HL-60 (cell line): ENCODE measurements around the gene CCDC83.
"Not testable (repeated sequence)": the region's sequence is repeated elsewhere in the genome, so short reads cannot be mapped to it uniquely, and the experiment has no call there.

Experiments
- DNase-seq, 2 experiments: peaks; one replicate each; pipeline ENCODE4 v3.0.0-alpha.2; 2010 to 2020; ENCODE audit warnings: low read depth in 1 of 2, low spot score in 1 of 2
- H3K27ac ChIP-seq: fragments of 250-450 bp; sonication (Bioruptor Pico); replicated peaks from 2 replicates; pipeline ENCODE4 v1.5.1; 2020; ENCODE audit warnings: mild to moderate bottlenecking, moderate library complexity
- H3K27me3 ChIP-seq: fragments of 250-450 bp; sonication (Bioruptor Pico); 2 replicates; pipeline ENCODE4 v1.5.1; 2021; ENCODE audit warnings: mild to moderate bottlenecking, moderate library complexity; ENCODE audit not compliant: insufficient read depth, poor library complexity, severe bottlenecking
- H3K4me3 ChIP-seq: replicated peaks from 2 replicates; pipeline ENCODE4 v1.5.1; 2011; ENCODE audit warnings: mild to moderate bottlenecking, control low read depth, low read length; ENCODE audit not compliant: insufficient read depth
- GABPA ChIP-seq: IDR thresholded peaks from 2 replicates; pipeline ENCODE4 v1.6.1; 2012; ENCODE audit warnings: low read depth
- POLR2AphosphoS5 ChIP-seq: IDR thresholded peaks from 2 replicates; pipeline ENCODE4 v1.6.1; 2012; ENCODE audit warnings: low read depth
- SPI1 ChIP-seq: IDR thresholded peaks from 2 replicates; pipeline ENCODE4 v1.6.1; 2012; ENCODE audit warnings: low read depth, mild to moderate bottlenecking, borderline replicate concordance
- TF ChIP-seq, protein P1 (sequence below): IDR thresholded peaks from 2 replicates; pipeline ENCODE4 v1.6.1; 2012; ENCODE audit warnings: low read depth; ENCODE audit not compliant: insufficient replicate concordance
- TF ChIP-seq, protein P2 (sequence below): IDR thresholded peaks from one replicate; pipeline ENCODE4 v1.5.1; 2011; ENCODE audit warnings: low read length, control low read depth, inconsistent platforms; ENCODE audit not compliant: insufficient read depth

CCDC83 gene

DNA sequence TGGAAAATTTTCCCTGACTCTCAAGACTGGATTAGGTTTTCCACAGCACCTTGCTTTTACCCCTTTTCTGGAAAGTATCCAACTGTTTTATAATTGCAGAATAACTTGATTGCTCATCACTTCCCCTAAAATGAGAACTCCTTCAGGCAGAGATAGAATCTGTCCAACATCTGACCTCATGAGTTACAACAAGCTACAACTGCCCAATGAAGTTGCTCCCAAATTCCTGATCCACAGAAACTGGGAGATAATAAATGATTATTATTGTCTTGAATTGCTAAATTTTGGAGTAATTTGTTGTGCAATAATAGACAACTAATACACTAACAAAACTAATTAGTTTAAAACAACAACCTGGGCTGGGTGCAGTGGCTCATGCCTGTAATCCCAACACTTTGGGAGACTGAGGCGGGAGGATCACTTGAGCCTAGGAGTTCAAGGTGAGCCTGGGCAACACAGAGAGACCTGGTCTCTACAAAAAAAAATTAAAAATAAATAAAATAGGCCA lies 10.0 kb upstream of the CCDC83 start:
- H3K4me3 ChIP-seq = no peak overlapping the region
- TF ChIP-seq, protein P1, sequence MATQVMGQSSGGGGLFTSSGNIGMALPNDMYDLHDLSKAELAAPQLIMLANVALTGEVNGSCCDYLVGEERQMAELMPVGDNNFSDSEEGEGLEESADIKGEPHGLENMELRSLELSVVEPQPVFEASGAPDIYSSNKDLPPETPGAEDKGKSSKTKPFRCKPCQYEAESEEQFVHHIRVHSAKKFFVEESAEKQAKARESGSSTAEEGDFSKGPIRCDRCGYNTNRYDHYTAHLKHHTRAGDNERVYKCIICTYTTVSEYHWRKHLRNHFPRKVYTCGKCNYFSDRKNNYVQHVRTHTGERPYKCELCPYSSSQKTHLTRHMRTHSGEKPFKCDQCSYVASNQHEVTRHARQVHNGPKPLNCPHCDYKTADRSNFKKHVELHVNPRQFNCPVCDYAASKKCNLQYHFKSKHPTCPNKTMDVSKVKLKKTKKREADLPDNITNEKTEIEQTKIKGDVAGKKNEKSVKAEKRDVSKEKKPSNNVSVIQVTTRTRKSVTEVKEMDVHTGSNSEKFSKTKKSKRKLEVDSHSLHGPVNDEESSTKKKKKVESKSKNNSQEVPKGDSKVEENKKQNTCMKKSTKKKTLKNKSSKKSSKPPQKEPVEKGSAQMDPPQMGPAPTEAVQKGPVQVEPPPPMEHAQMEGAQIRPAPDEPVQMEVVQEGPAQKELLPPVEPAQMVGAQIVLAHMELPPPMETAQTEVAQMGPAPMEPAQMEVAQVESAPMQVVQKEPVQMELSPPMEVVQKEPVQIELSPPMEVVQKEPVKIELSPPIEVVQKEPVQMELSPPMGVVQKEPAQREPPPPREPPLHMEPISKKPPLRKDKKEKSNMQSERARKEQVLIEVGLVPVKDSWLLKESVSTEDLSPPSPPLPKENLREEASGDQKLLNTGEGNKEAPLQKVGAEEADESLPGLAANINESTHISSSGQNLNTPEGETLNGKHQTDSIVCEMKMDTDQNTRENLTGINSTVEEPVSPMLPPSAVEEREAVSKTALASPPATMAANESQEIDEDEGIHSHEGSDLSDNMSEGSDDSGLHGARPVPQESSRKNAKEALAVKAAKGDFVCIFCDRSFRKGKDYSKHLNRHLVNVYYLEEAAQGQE = no peak
- peak; percentile 39; the same call in 1 of the 2 replicates for TF ChIP-seq SPI1
- H3K27me3 ChIP-seq = no peaks in the 10 kb centered on the region
- DNase-seq = no peak
- no peak overlapping the region for H3K27ac ChIP-seq

DNA sequence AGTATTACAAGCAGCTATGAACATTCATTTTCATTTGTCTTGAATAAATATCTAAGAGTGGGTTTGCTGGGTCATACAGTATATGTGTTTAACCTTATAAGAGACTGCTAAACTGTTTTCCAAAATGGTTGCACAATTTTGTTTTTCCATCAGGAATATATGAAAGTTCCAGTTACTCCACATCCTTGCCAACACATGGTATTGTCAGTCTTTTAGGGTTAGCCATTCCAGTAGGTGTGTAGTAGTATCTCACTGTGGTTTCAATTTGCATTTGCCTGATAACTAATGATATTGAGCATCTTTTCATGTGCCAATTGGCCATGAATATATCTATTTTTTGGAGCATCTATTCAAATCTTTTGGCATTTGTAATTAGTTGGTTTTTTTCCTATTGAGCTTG lies 7.7 kb upstream of the CCDC83 start:
- H3K27me3 ChIP-seq = no peaks in the 10 kb centered on the region
- no peak overlapping the region for H3K4me3 ChIP-seq
- H3K27ac ChIP-seq = no peak overlapping the region
- TF ChIP-seq GABPA (no peak), POLR2AphosphoS5 (no peak), SPI1 (no peak)
- TF ChIP-seq, protein P1 = no peak
- TF ChIP-seq, protein P2, sequence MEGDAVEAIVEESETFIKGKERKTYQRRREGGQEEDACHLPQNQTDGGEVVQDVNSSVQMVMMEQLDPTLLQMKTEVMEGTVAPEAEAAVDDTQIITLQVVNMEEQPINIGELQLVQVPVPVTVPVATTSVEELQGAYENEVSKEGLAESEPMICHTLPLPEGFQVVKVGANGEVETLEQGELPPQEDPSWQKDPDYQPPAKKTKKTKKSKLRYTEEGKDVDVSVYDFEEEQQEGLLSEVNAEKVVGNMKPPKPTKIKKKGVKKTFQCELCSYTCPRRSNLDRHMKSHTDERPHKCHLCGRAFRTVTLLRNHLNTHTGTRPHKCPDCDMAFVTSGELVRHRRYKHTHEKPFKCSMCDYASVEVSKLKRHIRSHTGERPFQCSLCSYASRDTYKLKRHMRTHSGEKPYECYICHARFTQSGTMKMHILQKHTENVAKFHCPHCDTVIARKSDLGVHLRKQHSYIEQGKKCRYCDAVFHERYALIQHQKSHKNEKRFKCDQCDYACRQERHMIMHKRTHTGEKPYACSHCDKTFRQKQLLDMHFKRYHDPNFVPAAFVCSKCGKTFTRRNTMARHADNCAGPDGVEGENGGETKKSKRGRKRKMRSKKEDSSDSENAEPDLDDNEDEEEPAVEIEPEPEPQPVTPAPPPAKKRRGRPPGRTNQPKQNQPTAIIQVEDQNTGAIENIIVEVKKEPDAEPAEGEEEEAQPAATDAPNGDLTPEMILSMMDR = no peak
- DNase-seq = no peak

DNA sequence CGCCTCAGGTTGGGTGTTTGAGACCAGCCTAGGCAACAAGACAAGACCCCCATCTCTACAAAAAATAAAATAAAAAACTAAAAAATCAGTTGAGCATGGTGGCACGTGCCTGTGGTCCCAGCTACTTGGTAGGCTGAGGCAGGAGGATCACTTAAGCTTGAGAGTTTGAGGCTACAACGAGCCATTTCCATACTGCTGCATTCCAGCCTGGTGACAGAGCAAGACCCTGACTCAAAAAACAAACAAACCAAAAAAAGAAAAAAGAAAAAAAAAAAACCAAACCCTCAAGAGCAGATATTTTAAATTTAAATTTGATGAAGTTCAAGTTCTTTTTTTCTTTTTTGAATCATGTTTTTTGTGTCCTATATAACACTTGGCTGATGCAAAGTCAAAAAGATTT lies 7.2 kb upstream of the CCDC83 start:
- H3K27me3 ChIP-seq = no peaks in the 10 kb centered on the region
- TF ChIP-seq POLR2AphosphoS5 (no peak), GABPA (no peak), SPI1 (no peak)
- TF ChIP-seq, protein P2 = no peak
- TF ChIP-seq, protein P1 = no peak
- no peak overlapping the region for H3K27ac ChIP-seq
- no peak for DNase-seq
- H3K4me3 ChIP-seq = no peak overlapping the region

DNA sequence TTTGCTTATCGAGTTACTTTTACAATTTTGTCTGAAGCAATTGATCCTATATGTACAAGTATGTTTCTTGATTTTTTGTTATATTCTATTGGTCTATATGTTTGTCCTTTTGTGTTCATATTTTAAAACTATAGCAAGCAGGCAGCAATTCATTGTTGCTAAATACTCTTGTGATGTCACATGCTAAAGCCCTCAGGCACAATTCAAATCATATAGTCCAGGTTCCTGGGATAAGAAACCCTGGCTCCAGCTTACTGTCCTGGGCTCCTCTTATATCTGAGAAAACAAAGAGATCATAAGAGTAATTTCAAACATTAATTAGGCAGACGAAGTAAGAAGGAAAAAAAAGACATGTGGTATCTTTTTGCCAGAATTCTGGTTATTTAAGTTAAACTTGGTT lies 6.6 kb upstream of the CCDC83 start:
- H3K27ac ChIP-seq = no peak overlapping the region
- H3K4me3 ChIP-seq = no peak overlapping the region
- no peak for DNase-seq
- H3K27me3 ChIP-seq = no peaks in the 10 kb centered on the region
- TF ChIP-seq, protein P1 = no peak

DNA sequence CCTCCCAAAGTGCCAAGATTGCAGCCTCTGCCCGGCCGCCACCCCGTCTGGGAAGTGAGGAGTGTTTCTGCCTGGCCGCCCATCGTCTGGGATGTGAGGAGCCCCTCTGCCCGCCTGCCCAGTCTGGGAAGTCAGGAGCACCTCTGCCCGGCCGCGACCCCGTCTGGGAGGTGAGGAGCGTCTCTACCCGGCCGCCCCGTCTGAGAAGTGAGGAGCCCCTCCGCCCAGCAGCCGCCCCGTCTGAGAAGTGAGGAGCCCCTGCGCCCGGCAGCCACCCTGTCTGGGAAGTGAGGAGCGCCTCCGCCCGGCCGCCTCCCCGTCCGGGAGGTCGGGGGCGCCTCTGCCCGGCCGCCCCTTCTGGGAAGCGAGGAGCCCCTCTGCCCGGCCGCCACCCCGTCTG lies 2.4 kb upstream of the CCDC83 start:
- not testable (repeated sequence) for H3K27ac ChIP-seq, H3K4me3 ChIP-seq, DNase-seq, H3K27me3 ChIP-seq

DNA sequence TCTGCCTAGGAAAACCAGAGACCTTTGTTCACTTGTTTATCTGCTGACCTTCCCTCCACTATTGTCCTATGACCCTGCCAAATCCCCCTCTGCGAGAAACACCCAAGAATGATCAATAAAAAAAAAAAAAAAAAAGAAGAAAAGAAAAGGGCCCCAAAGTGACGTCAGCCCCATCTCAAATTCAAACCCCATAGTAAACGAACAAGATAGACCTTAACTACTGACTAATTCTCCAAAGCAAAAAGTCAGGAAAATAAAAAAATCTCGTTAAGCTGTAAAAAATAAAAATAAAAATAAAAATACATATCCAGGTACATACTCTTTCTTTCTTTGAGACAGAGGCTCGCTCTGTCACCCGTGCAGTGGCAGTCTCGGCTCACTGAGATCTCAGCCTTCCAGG lies 1.6 kb upstream of the CCDC83 start:
- not testable (repeated sequence) for H3K27ac ChIP-seq, DNase-seq, H3K27me3 ChIP-seq, H3K4me3 ChIP-seq
